ENCODE measurements around the gene SF3B3. TPM values are rescaled to one million over a fixed set of nuclear protein-coding genes. Genes with fewer than 3 reads are reported as not detected.

SF3B3 gene
- total RNA-seq, 1 experiment from 2014 or later = 475 TPM

GRCh38 chr16:70520612-70521297, 2.9 kb upstream of the SF3B3 start:
- peaks cover 24% of the 10 kb centered on the region for H3K36me3 Mint-ChIP-seq
- no peak for DNase-seq (ENCODE audit: low spot score)
- ATAC-seq = no peak
- H3K27me3 Mint-ChIP-seq (ENCODE audit: low read depth) = no peaks in the 10 kb centered on the region
- CTCF ChIA-PET = no interaction called here
- POLR2A ChIA-PET = no interaction called here
- TF ChIP-seq HMGXB4 (CRISPR knock-in tag; IDR thresholded peaks at IDR 0.05) (no peak), MLX (CRISPR knock-in tag; IDR thresholded peaks at IDR 0.05) (no peak), SMAD3 (CRISPR knock-in tag; IDR thresholded peaks at IDR 0.05; ENCODE audit: borderline replicate concordance) (no peak), GRHL2 (CRISPR knock-in tag; IDR thresholded peaks at IDR 0.05; ENCODE audit: insufficient replicate concordance, severe bottlenecking) (no peak), AR (CRISPR knock-in tag; IDR thresholded peaks at IDR 0.05) (no peak), EMX1 (CRISPR knock-in tag; IDR thresholded peaks at IDR 0.05) (no peak), TEAD4 (CRISPR knock-in tag; IDR thresholded peaks at IDR 0.05) (no peak), MXD4 (CRISPR knock-in tag; IDR thresholded peaks at IDR 0.05; ENCODE audit: borderline replicate concordance) (no peak), PREB (CRISPR knock-in tag; IDR thresholded peaks at IDR 0.05; ENCODE audit: borderline replicate concordance) (no peak), NFATC4 (CRISPR knock-in tag; IDR thresholded peaks at IDR 0.05) (no peak), NFE2L1 (CRISPR knock-in tag; IDR thresholded peaks at IDR 0.05) (no peak), ZNF423 (CRISPR knock-in tag; IDR thresholded peaks at IDR 0.05) (no peak), ZNF671 (CRISPR knock-in tag; IDR thresholded peaks at IDR 0.05) (no peak), NR3C1 (CRISPR knock-in tag; conservative IDR thresholded peaks at IDR 0.05; ENCODE audit: low read depth) (no peak), IRF2 (CRISPR knock-in tag; IDR thresholded peaks at IDR 0.05; ENCODE audit: borderline replicate concordance, low read depth) (no peak), ATF6 (CRISPR knock-in tag; IDR thresholded peaks at IDR 0.05) (no peak), ZNF396 (CRISPR knock-in tag; IDR thresholded peaks at IDR 0.05; ENCODE audit: borderline replicate concordance) (no peak), ZMAT4 (CRISPR knock-in tag; IDR thresholded peaks at IDR 0.05) (no peak), CREM (CRISPR knock-in tag; IDR thresholded peaks at IDR 0.05) (no peak), ZNF281 (CRISPR knock-in tag; IDR thresholded peaks at IDR 0.05) (no peak)
- H3K4me1 Mint-ChIP-seq = peaks cover 15% of the 10 kb centered on the region
- H3K4me3 Mint-ChIP-seq = no peak overlapping the region
- no peak overlapping the region for H3K27ac Mint-ChIP-seq
- no peaks in the 10 kb centered on the region for H3K9me3 Mint-ChIP-seq
